Esophagus muscularis mucosa (tissue), 4 donors: ENCODE results near the gene PLSCR3.
A peak's percentile ranks its signal among the peaks of the same experiment; 100 is the strongest.

Experiments
- CTCF ChIP-seq, 3 experiments: fragments of 200-600 bp in 2 of 3; fragments of 450-650 bp in 1 of 3; sonication (generic) in 2 of 3; IDR thresholded peaks; one replicate each; pipeline ENCODE4 v1.5.1; 2017 to 2019; ENCODE audit warnings: antibody characterized with exemption in 3 of 3, mild to moderate bottlenecking in 2 of 3, moderate library complexity in 1 of 3
- EP300 ChIP-seq: sonication (generic); formaldehyde crosslinking; IDR thresholded peaks from one replicate; pipeline ENCODE4 v1.6.1; 2017; ENCODE audit warnings: antibody characterized with exemption
- POLR2A ChIP-seq: fragments of 450-650 bp; IDR thresholded peaks from one replicate; pipeline ENCODE4 v1.6.1; 2017; ENCODE audit warnings: antibody characterized with exemption, moderate library complexity, mild to moderate bottlenecking, low read depth
- POLR2AphosphoS5 ChIP-seq, 2 donors: sonication (generic); formaldehyde crosslinking; IDR thresholded peaks; one replicate each; pipeline ENCODE4 v1.6.1; 2017; ENCODE audit warnings: antibody characterized with exemption in 2 of 2

- TF ChIP-seq POLR2AphosphoS5 (IDR thresholded peaks at IDR 0.05) (no peak), POLR2A (no peak), CTCF (IDR thresholded peaks at IDR 0.05) (peak in 1 of 3 experiments; percentile 5), EP300 (no peak)
Observed at GRCh38 chr17:7435676-7436555, 41.6 kb upstream of the PLSCR3 start.
